GM19468 (cell line): Measurements from ENCODE around the gene C16orf96.

Source experiments
- ATAC-seq: cut with Tn5 transposase; IDR thresholded peaks from one replicate; pipeline ENCODE4 v1.9.1; 2021; ENCODE audit warnings: mild to moderate bottlenecking, moderate library complexity, moderate number of reproducible peaks; ENCODE audit not compliant: unreplicated experiment; ENCODE audit errors: extremely low read depth

Gene C16orf96

DNA sequence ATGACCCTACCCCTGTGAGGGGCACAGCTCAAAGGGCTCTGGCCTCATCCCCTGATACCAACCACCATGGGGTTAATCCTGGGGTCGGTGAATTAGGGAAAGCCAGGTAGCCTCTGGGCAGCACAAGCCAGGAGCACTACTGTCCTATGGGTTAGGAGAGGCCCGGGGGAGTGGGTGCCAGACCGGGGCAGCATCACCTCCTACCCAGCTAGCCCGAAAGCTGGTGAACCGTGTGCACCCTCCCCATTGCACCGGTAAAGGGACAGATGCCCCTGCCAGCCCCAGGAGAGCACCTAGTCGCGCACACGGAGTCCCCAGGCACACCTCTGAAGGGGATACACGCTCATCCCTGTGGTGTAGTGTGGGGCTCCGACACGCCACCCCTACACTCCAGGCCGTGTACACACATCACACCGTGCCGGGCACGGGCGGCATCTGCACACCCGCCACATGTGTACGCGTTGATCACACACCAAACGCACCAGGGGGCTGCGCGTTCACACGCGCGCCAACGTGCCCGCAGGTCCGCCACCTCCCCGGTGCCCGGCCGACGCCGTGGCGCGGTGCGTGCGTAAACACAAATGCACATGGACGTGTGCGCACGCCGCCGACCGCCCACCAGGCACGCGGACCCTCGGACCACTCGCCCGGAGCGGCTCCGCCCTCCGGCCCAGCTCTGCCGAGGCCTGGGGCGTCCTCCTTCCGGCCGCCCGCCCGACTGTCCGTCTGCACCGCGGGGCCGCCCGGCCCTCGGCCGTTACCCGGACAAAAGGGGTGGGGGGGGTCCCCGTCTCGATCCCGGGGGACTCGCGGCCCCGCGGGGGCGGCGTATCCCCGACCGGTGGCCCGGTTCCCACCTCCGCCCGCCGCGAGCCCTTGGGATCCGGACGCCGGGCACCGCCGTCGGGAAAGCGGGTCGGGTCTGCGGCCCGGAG lies 57.8 kb downstream of the C16orf96 start:
- ATAC-seq: no peak

DNA sequence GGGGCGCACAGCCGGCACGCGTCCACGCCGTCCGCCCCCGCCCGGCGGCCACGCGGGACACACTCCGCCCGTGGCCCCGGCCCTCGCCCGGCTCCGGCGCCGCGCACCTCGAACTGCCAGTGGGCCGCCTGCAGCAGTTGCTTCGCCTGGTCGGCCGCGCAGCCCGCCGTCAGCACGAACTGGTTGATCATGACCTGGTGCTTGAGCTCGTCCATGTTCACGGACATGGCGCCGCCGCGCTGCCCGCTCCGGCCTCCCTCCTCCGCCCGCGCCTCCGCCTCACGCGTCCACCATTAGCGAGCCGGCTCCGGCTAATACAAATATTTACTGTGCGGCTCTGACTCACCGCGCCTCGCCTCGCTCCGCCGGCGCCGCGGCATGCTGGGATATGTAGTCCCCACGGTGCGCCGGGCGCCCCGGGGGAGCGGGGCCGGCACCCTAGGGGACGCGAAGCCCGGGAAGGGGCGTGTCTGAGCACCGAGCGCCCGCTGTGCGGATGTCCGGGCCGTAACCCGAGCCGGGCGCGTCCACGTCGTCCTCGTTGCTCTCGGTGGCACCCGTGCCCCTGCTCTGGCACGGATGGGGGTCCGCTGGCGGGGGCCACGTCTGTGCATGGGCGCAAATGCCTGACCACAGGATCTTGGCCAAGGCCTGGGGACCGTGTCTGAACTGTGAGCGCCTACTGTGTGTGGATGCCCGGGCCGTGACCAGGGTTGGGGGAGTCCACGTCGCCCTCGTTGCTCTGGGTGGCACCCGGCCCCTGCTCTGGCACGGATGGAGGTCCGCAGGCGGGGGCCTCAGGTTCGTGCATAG lies 58.6 kb downstream of the C16orf96 start, which contains the start of gene UBALD1:
UBALD1 (minus strand) TSS at position 318 of the 813 bp plus-strand sequence; CDS start at position 227, 91 bp downstream.
- ATAC-seq: peak; percentile 53

GRCh38 chr16:4615384-4616046 lies 59.4 kb downstream of the C16orf96 start:
- no peak for ATAC-seq

DNA sequence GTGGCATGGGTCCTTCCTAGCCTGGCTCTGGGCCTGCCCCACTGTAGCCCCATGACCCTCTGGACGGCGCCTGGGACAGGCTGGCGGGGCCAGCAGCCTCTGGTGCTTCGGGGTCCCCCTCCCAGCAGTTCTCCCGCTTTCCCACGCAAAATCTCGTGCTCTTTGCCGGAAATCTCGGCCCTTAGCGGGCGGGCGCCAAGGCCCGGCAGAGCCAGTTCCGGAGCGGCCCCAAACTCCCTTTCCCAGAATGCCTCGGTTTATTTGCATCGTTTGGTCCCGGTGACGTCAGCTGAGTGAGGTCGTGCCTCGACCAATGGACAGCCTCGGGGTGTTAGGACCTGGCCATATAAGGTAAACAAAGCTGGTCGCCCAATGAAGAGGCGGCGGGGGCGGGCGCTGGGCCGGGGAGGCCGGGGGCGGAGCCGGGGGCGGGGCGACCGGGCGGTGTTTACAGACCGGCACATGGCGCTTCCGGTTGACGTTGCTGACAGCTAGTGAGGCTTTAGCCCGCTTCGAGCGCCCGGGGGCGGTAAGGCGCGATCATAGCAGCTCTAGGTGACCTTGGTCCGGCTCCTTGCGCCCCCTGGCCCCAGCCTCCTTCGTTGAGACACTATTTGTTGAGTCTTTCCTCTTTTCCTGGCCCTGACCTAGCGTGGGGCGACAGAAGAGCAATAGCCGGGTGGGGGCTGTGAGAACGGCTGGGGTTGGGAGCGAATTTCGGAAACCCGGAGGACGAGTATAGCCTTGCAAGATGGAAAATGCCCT lies 60.1 kb downstream of the C16orf96 start:
- ATAC-seq: peak; percentile 70

- no peak for ATAC-seq
Measured at GRCh38 chr16:4617880-4618279, 61.7 kb downstream of the C16orf96 start.

- ATAC-seq: no peak
Measured at GRCh38 chr16:4618645-4619418, 62.7 kb downstream of the C16orf96 start.

- ATAC-seq: no peak
Measured at GRCh38 chr16:4623593-4623992, 67.5 kb downstream of the C16orf96 start.

- ATAC-seq: peak; percentile 53
Measured at GRCh38 chr16:4624015-4624826, 68.1 kb downstream of the C16orf96 start, which contains the start of gene MGRN1. MGRN1 (plus strand) TSS chr16:4624826; CDS start chr16:4624961, 135 bp downstream.

- ATAC-seq: peak; percentile 23
Measured at GRCh38 chr16:4624827-4625559, 68.9 kb downstream of the C16orf96 start.

GRCh38 chr16:4625560-4626159 lies 69.5 kb downstream of the C16orf96 start:
- no peak for ATAC-seq

- no peak for ATAC-seq
Measured at GRCh38 chr16:4626396-4626795, 70.3 kb downstream of the C16orf96 start.

- ATAC-seq: no peak
Measured at GRCh38 chr16:4628283-4628682, 72.1 kb downstream of the C16orf96 start.

DNA sequence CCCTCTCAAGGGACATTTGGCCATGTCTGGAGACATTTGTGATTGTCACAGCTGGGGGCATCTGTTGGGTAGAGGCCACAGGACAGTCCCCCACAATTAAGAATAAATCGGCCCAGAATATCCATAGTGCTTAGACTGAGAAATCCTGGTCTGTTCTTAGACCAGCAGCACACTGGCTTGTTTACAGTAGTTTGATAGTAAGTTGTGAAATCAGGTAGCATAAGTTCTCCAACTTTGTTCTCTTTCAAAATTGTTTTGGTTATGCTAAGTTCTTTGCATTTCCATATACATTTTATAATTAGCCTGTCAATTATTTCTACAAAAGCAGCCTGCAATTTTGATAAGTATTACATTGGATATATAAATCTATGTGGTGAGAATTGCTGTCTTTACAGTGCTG lies 75.3 kb downstream of the C16orf96 start:
- no peak for ATAC-seq

DNA sequence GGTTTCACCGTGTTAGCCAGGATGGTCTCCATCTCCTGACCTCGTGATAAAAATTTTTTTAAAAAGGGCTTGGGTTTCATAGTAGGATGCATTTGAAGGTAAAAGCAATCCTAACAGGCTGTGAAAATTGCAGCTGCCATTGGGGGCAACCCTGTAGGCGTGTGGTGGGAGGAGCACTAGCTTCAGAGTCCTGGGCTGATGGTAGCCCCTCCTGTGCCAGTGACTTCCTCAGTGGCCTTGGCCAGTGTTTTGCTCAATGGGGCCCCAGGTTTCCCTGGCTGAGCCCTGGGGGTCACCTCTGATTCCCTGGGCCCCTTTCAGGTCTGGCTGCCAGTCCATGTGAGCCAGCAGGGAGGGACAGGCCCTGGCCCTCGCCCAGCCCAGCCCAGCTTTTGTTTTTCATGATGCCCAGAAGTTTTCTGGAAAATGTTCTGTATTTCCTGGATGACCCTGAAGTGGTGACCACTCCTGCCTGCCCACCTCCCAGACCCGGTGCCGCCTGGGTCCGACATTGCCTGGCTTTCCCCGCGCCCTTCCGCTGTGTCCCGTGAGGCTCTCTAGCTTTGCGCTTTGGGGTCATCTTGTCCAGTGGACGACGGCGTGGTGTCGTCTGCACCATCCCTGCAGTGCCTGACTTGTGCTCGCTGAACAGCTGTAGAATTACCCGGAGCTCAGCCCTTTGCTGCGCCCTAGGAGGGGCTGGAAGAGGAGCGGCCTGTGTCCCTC lies 77.9 kb downstream of the C16orf96 start:
- no peak for ATAC-seq

GRCh38 chr16:4634768-4635167 lies 78.6 kb downstream of the C16orf96 start:
- no peak for ATAC-seq

DNA sequence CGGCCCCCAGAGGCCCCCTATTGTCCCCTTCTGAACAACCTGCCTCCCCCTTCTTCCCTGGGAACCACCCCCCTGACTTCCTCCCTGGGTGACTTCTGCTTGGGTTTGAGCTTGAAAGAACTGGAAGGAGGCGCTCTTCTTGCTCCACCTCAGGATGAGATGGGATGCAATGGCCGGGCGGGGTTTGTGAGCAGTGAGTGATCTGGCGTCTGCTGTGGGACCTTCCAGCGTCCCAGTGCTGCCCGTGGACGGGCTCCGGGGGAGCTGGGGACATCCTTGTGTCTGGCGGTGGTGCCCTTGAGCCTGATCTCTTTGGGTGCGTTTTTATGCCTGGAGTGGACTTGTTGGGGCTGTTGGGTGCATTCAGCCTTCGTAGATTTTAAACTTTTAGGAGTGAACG lies 80.1 kb downstream of the C16orf96 start:
- ATAC-seq: no peak
